ENCODE measurements around the gene CCL17. TPM values are rescaled to one million over a fixed set of nuclear protein-coding genes. Genes with fewer than 3 reads are reported as not detected.

The CCL17 gene
- total and polyA plus RNA-seq, 2 donors from 2014 or later: 1.5 TPM; not detected in 1

GRCh38 chr16:57447186-57447962 is 42.8 kb downstream of the CCL17 start, which contains the start of the genes CIAPIN1 and COQ9:
Gene CIAPIN1 (minus strand): TSS chr16:57447385. CDS start chr16:57440928, 6,457 bp downstream.
Gene COQ9 (plus strand): TSS chr16:57447479. CDS start chr16:57447506, 27 bp downstream.
- FAIRE-seq (no peak), DNase-seq (peak; percentile 95 to 98 (median 97))
- Histone ChIP-seq H3K9ac (ENCODE audit: low read length in 3 of 3) (peak within 1 kb of the TSS; percentile 86 to 98 (median 93)), H3K27ac (ENCODE audit: low read depth in 2 of 2, low read length in 2 of 2) (peak within 1 kb of the TSS; percentile 97 to 98), H3K9me3 (ENCODE audit: control insufficient read depth in 2 of 3, insufficient read depth in 1 of 3, low read length in 3 of 3) (no peaks in the 10 kb centered on the region), H3K4me1 (ENCODE audit: control insufficient read depth in 2 of 3, insufficient read depth in 2 of 3, low read depth in 1 of 3, low read length in 3 of 3) (peaks cover 2 to 9% (median 6%) of the 10 kb centered on the region in 3 donors), H3K36me3 (ENCODE audit: control insufficient read depth in 2 of 3, insufficient read depth in 3 of 3, low read length in 3 of 3) (peaks cover 3 to 7% (median 6%) of the 10 kb centered on the region in 3 donors), H3K4me3 (ENCODE audit: low read length in 3 of 3) (peak within 1 kb of the TSS; percentile 83 to 98 (median 98)), H3K27me3 (ENCODE audit: control insufficient read depth, insufficient read depth, low read length) (no peaks in the 10 kb centered on the region)
- intact Hi-C loops (cut with DNase I): no loop called here
- TF ChIP-seq, protein P1, sequence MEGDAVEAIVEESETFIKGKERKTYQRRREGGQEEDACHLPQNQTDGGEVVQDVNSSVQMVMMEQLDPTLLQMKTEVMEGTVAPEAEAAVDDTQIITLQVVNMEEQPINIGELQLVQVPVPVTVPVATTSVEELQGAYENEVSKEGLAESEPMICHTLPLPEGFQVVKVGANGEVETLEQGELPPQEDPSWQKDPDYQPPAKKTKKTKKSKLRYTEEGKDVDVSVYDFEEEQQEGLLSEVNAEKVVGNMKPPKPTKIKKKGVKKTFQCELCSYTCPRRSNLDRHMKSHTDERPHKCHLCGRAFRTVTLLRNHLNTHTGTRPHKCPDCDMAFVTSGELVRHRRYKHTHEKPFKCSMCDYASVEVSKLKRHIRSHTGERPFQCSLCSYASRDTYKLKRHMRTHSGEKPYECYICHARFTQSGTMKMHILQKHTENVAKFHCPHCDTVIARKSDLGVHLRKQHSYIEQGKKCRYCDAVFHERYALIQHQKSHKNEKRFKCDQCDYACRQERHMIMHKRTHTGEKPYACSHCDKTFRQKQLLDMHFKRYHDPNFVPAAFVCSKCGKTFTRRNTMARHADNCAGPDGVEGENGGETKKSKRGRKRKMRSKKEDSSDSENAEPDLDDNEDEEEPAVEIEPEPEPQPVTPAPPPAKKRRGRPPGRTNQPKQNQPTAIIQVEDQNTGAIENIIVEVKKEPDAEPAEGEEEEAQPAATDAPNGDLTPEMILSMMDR (IDR thresholded peaks at IDR 0.05; ENCODE audit: borderline replicate concordance, extremely low read depth, insufficient read depth): peak; percentile 3

- DNase-seq (no peak), FAIRE-seq (no peak)
- H3K4me1 ChIP-seq (ENCODE audit: control insufficient read depth in 2 of 3, insufficient read depth in 2 of 3, low read depth in 1 of 3, low read length in 3 of 3): peaks cover 0 to 5% (median 0%) of the 10 kb centered on the region in 3 donors
- peaks cover 12 to 51% (median 40%) of the 10 kb centered on the region in 3 donors for H3K36me3 ChIP-seq (ENCODE audit: control insufficient read depth in 2 of 3, insufficient read depth in 3 of 3, low read length in 3 of 3)
- H3K4me3 ChIP-seq (ENCODE audit: low read length in 3 of 3): no peak overlapping the region
- intact Hi-C loops (cut with DNase I): no loop called here
- H3K9me3 ChIP-seq (ENCODE audit: control insufficient read depth in 2 of 3, insufficient read depth in 1 of 3, low read length in 3 of 3): no peaks in the 10 kb centered on the region
- no peaks in the 10 kb centered on the region for H3K27me3 ChIP-seq (ENCODE audit: control insufficient read depth, insufficient read depth, low read length)
- H3K27ac ChIP-seq (ENCODE audit: low read depth in 2 of 2, low read length in 2 of 2): no peak overlapping the region
- H3K9ac ChIP-seq (ENCODE audit: low read length in 3 of 3): no peak overlapping the region
- TF ChIP-seq, protein P1 (IDR thresholded peaks at IDR 0.05; ENCODE audit: borderline replicate concordance, extremely low read depth, insufficient read depth): no peak
Observed at GRCh38 chr16:57452021-57452420, 47.5 kb downstream of the CCL17 start.

DNA sequence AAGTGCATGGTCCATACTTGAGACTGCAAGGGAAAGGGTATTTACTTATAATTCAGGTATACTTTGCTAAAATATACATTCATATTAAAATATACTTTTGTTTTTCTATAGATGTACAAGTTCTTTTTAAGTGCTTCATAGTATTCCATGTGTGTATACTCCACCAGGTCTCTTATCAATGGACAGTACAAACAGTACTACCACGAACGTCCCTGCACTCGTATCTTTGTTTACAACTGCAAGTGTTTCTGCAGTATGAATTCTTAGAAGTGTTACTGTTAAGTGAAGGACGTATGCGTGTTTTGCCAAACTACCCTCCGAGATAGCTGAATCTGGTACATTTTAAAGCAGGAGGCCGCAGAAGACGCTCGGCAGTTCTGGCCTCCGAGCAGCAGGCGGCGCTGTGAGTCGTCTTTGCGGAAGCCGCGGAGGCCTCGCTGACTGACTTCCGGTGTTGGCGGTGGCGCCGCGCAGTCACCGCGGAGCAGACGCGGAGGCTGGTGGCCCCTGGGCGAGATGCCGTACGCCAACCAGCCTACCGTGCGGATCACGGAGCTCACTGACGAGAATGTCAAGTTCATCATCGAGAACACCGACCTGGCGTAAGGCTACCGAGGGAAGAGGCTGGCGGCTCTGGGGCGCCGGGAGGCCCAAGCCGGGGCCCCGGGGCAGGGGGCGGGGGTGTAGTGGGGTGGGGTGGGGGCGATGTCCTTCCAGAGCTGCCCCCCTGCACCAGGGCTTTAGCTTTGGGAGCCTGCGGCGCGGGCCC is 57.8 kb downstream of the CCL17 start, which contains the start of gene POLR2C:
TSS of gene POLR2C (plus strand) at position 471 of the 769 bp plus-strand sequence. CDS start at position 517, 46 bp downstream.
- Histone ChIP-seq H3K9ac (ENCODE audit: low read length in 3 of 3) (peak within 1 kb of the TSS; percentile 85 to 90 (median 86)), H3K27ac (ENCODE audit: low read depth in 2 of 2, low read length in 2 of 2) (peak within 1 kb of the TSS; percentile 51 to 71), H3K36me3 (ENCODE audit: control insufficient read depth in 2 of 3, insufficient read depth in 3 of 3, low read length in 3 of 3) (peaks cover 11 to 59% (median 46%) of the 10 kb centered on the region in 3 donors), H3K4me1 (ENCODE audit: control insufficient read depth in 2 of 3, insufficient read depth in 2 of 3, low read depth in 1 of 3, low read length in 3 of 3) (peaks cover 0 to 19% (median 4%) of the 10 kb centered on the region in 3 donors), H3K4me3 (ENCODE audit: low read length in 3 of 3) (peak within 1 kb of the TSS; percentile 76 to 92 (median 89)), H3K27me3 (ENCODE audit: control insufficient read depth, insufficient read depth, low read length) (no peaks in the 10 kb centered on the region), H3K9me3 (ENCODE audit: control insufficient read depth in 2 of 3, insufficient read depth in 1 of 3, low read length in 3 of 3) (no peaks in the 10 kb centered on the region)
- peak; percentile 90 to 95 (median 92) for DNase-seq
- intact Hi-C loops (cut with DNase I): no loop called here
- TF ChIP-seq, protein P1 (IDR thresholded peaks at IDR 0.05; ENCODE audit: borderline replicate concordance, extremely low read depth, insufficient read depth): peak; percentile 95
- no peak for FAIRE-seq

All from kidney (tissue), 14 donors.